HepG2 (cell line): ENCODE measurements around the gene MPP3. TPM values are rescaled to one million over a fixed set of nuclear protein-coding genes. Genes with fewer than 3 reads are reported as not detected.

Experiments
- ATAC-seq: fragments of 200-7000 bp; cut with Tn5 transposase; 3 replicates; pipeline ENCODE4 v1.9.1; 2020; ENCODE audit warnings: mild to moderate bottlenecking, moderate library complexity
- BruUV-seq: library from RNA; stranded (reverse); fragments of 400-500 nt; replicated peaks from 2 replicates; lab custom pipeline; 2021; lab: Mats Ljungman, UMichigan
- CTCF ChIA-PET: fragments of 300-600 bp; formaldehyde crosslinking; extraction: SDS; loops from one replicate; lab custom pipeline; 2021; ENCODE audit warnings: low total read pairs, inconsistent platforms, low intra/inter-chr PET ratio; lab: Yijun Ruan, JAX
- POLR2A ChIA-PET: fragments of 350-600 bp; sonication (Branson Sonifier 250); formaldehyde crosslinking; loops from one replicate; lab custom pipeline; 2020; ENCODE audit warnings: antibody characterized with exemption, inconsistent platforms; lab: Yijun Ruan, JAX
- DNase-seq: peaks from one replicate; pipeline ENCODE4 v3.0.0-alpha.2; 2015; ENCODE audit warnings: low spot score
- FAIRE-seq: peaks from 3 replicates; lab custom pipeline; 2011; peaks lifted over from hg19 to GRCh38; lab: Jason Lieb, UNC
- H2AFZ ChIP-seq: one replicate; pipeline ENCODE4 v1.6.1; 2011; ENCODE audit warnings: low read length, inconsistent platforms
- H3K27ac ChIP-seq: fragments of 300-600 bp; 3 replicates; pipeline ENCODE4 v1.8.0; 2011; ENCODE audit warnings: mixed run types, mild to moderate bottlenecking, mixed read lengths, low read length, inconsistent platforms; ENCODE audit not compliant: insufficient read depth; ENCODE audit errors: extremely low read length
- H3K27me3 ChIP-seq, 2 experiments: fragments of 200-600 bp in 1 of 2; 2 replicates in 1 of 2; 3 replicates in 1 of 2; pipeline versions ENCODE4 v1.6.0 to v1.8.0; 2011; ENCODE audit warnings: low read length in 2 of 2, mild to moderate bottlenecking in 2 of 2, moderate library complexity in 2 of 2, inconsistent platforms in 1 of 2; ENCODE audit not compliant: insufficient read depth in 2 of 2, control insufficient read depth in 1 of 2
- H3K36me3 ChIP-seq, 2 experiments: fragments of 200-600 bp in 1 of 2; replicated peaks in 1 of 2; 2 replicates in 1 of 2; 3 replicates in 1 of 2; pipeline versions ENCODE4 v1.5.1 to v1.8.0; 2011; ENCODE audit warnings: low read length in 2 of 2, inconsistent platforms in 1 of 2; ENCODE audit not compliant: insufficient read depth in 2 of 2, control insufficient read depth in 1 of 2
- H3K4me1 ChIP-seq: 2 replicates; pipeline ENCODE4 v1.5.1; 2012; ENCODE audit warnings: low read length, inconsistent platforms; ENCODE audit not compliant: insufficient read depth
- H3K4me2 ChIP-seq: 2 replicates; pipeline ENCODE4 v1.6.0; 2011; ENCODE audit warnings: low read depth, low read length, inconsistent platforms
- H3K4me3 ChIP-seq, 3 experiments: fragments of 200-600 bp in 1 of 3; sonication (generic), shearing (Covaris generic) in 1 of 3; replicated peaks in 1 of 3; 2 replicates each; pipeline ENCODE4 v1.5.1; 2011 to 2016; ENCODE audit warnings: low read length in 3 of 3, inconsistent platforms in 2 of 3, low read depth in 2 of 3, mild to moderate bottlenecking in 2 of 3, control low read depth in 1 of 3, mixed read lengths in 1 of 3; ENCODE audit not compliant: insufficient read depth in 1 of 3
- H3K79me2 ChIP-seq: one replicate; pipeline ENCODE4 v1.6.1; 2011; ENCODE audit warnings: low read length, inconsistent platforms; ENCODE audit not compliant: insufficient read depth
- H3K9ac ChIP-seq: 2 replicates; pipeline ENCODE4 v1.6.0; 2011; ENCODE audit warnings: mild to moderate bottlenecking, low read depth, low read length, inconsistent platforms; ENCODE audit not compliant: insufficient read depth
- H3K9me3 ChIP-seq: 2 replicates; pipeline ENCODE4 v1.5.1; 2012; ENCODE audit warnings: mild to moderate bottlenecking, low read length
- H4K20me1 ChIP-seq: 2 replicates; pipeline ENCODE4 v1.6.0; 2011; ENCODE audit warnings: inconsistent platforms, mild to moderate bottlenecking, low read length, moderate library complexity; ENCODE audit not compliant: insufficient read depth
- AKNA ChIP-seq: sonication (generic); formaldehyde crosslinking; IDR thresholded peaks from 2 replicates; pipeline ENCODE4 v1.4.0; 2020; ENCODE audit warnings: missing genetic modification reagents, borderline replicate concordance
- GLI4 ChIP-seq: sonication (generic); formaldehyde crosslinking; IDR thresholded peaks from 2 replicates; pipeline ENCODE4 v1.5.1; 2020; ENCODE audit warnings: missing genetic modification reagents, mild to moderate bottlenecking, moderate library complexity, borderline replicate concordance
- NCOR1 ChIP-seq: fragments of 200-600 bp; sonication (generic); IDR thresholded peaks from 2 replicates; pipeline ENCODE4 v1.7.0; 2017; ENCODE audit warnings: antibody characterized with exemption, low read length, borderline replicate concordance
- ZNF891 ChIP-seq: sonication (generic); formaldehyde crosslinking; IDR thresholded peaks from 2 replicates; pipeline ENCODE4 v1.5.0; 2020; ENCODE audit warnings: mild to moderate bottlenecking, missing genetic modification reagents
- WGBS: methylation state at CpG from one replicate; pipeline ENCODE4 v1.1.6; 2017; ENCODE audit warnings: low lambda C conversion rate; 5-methylcytosine and 5-hydroxymethylcytosine counted together
- in situ Hi-C: cut with HindIII; loops from 2 replicates; pipeline ENCODE4 v1.10.0; 2017; ENCODE audit warnings: low pct_unique_long_range_greater_than_20kb; ENCODE audit not compliant: extremely low pct_ligation_motif_present
- intact Hi-C: fragments of 100-400 bp; cut with micrococcal nuclease; formaldehyde crosslinking; loops from one replicate; pipeline ENCODE4 v1.10.0; 2022; ENCODE audit not compliant: unreplicated experiment
- polyA plus RNA-seq, 8 experiments: library from polyadenylated mRNA; depleted of rRNA in 3 of 8; stranded (reverse) in 7 of 8; unstranded in 1 of 8; fragments of >200 nt; fragmentation: Illumina TruSeq in 4 of 8; extraction: Trizol in 4 of 8; gene quantifications; 2 replicates each; pipeline versions ENCODE4 v1.2.1 to v1.2.3, GENCODE V29; 2011 to 2016; ENCODE audit warnings: low read depth in 4 of 8, missing spikeins in 1 of 8, mixed read lengths in 1 of 8; ENCODE audit not compliant: insufficient read depth in 1 of 8
- total RNA-seq, 5 experiments: library from RNA; depleted of rRNA; stranded (reverse); fragments of >200 nt; fragmentation: Illumina TruSeq; extraction: Trizol; gene quantifications; 2 replicates each; pipeline ENCODE4 v1.2.3, GENCODE V29; 2016; ENCODE audit warnings: low read depth in 1 of 5

MPP3 gene
- total and polyA plus RNA-seq, 2 of the 13 experiments (the other 11 are each of a cell fraction or from before 2014, with no cell fraction given), result 0.91 to 1.8 TPM

GRCh38 chr17:43757171-43757660, 75.7 kb downstream of the MPP3 start (continued):
- no peak for TF ChIP-seq AKNA (CRISPR knock-in tag)
- no peak for TF ChIP-seq NCOR1

GRCh38 chr17:43756201-43756600, 76.7 kb downstream of the MPP3 start:
- ATAC-seq (no peak), DNase-seq (no peak), FAIRE-seq (no peak)
- ChIA-PET POLR2A (interaction anchor here (1.0 kb wide), 1 partner anchor 22 kb away, joined by 3 read pairs; no protein-coding TSS in a partner anchor), CTCF (interaction anchor here (2.4 kb wide), 1 partner anchor 62 kb away, joined by 10 read pairs; no protein-coding TSS in a partner anchor)
- in situ Hi-C loops (loop anchor here (5.0 kb wide), 1 partner anchor 179 kb away; no protein-coding TSS in a partner anchor), intact Hi-C loops (no loop called here)
- no peak overlapping the region for H3K27ac ChIP-seq
- no peak overlapping the region for H3K4me3 ChIP-seq
- H4K20me1 ChIP-seq, result no peaks in the 10 kb centered on the region
- 40% methylated on average over 6 of the region's 6 CpGs for WGBS
- no peaks in the 10 kb centered on the region for H3K36me3 ChIP-seq
- TF ChIP-seq GLI4 (CRISPR knock-in tag), result no peak
- no peak for TF ChIP-seq ZNF891 (CRISPR knock-in tag)
- no peaks in the 10 kb centered on the region for H3K9me3 ChIP-seq
- H3K4me2 ChIP-seq, result no peak overlapping the region
- BruUV-seq, result no TSS peak
- H3K79me2 ChIP-seq, result no peaks in the 10 kb centered on the region
- H3K4me1 ChIP-seq, result peaks cover 12% of the 10 kb centered on the region
- no peak overlapping the region for H2AFZ ChIP-seq
- no peak overlapping the region for H3K9ac ChIP-seq
- H3K27me3 ChIP-seq, result peaks cover 12 to 66% of the 10 kb centered on the region in 2 experiments
